GM12878 (cell line): ENCODE measurements around the gene ATP6V1A. TPM values are rescaled to one million over a fixed set of nuclear protein-coding genes. Genes with fewer than 3 reads are reported as not detected.

Experiments used
- ATAC-seq: fragments of 200-7000 bp; cut with Tn5 transposase; 3 replicates; pipeline ENCODE4 v1.9.1; 2020; ENCODE audit warnings: mild to moderate bottlenecking, moderate library complexity
- BruUV-seq: library from RNA; stranded (reverse); fragments of 400-500 nt; replicated peaks from 2 replicates; lab custom pipeline; 2021; lab: Mats Ljungman, UMichigan
- CTCF ChIA-PET: fragments of 300-600 bp; sonication (Branson Sonifier 250); formaldehyde crosslinking; extraction: SDS; loops from one replicate; lab custom pipeline; 2021; ENCODE audit warnings: inconsistent platforms; lab: Yijun Ruan, JAX
- POLR2A ChIA-PET: fragments of 350-600 bp; formaldehyde crosslinking; extraction: SDS; loops from one replicate; lab custom pipeline; 2021; ENCODE audit warnings: inconsistent platforms; lab: Charles Lee
- RAD21 ChIA-PET: fragments of 300-600 bp; sonication (Branson Sonifier 250); formaldehyde crosslinking; loops from one replicate; lab custom pipeline; 2023; ENCODE audit warnings: antibody characterized with exemption; ENCODE audit not compliant: unreplicated experiment; lab: Charles Lee
- SMC1A ChIA-PET: fragments of 300-600 bp; sonication (Branson Sonifier 250); formaldehyde crosslinking; loops from one replicate; lab custom pipeline; 2023; ENCODE audit not compliant: unreplicated experiment, uncharacterized antibody; lab: Charles Lee
- DNase-seq: peaks from one replicate; pipeline ENCODE4 v3.0.0-alpha.2; 2011; ENCODE audit warnings: low read depth, low spot score
- FAIRE-seq: peaks from 3 replicates; lab custom pipeline; 2011; peaks lifted over from hg19 to GRCh38; lab: Jason Lieb, UNC
- H2AFZ ChIP-seq: 2 replicates; pipeline ENCODE4 v1.6.0; 2011; ENCODE audit warnings: low read depth, low read length, control low read depth; ENCODE audit not compliant: control insufficient read depth
- H3K27ac ChIP-seq: 2 replicates; pipeline ENCODE4 v1.5.1; 2011; ENCODE audit warnings: control low read depth; ENCODE audit not compliant: control insufficient read depth, insufficient read depth
- H3K27me3 ChIP-seq, 2 experiments: replicated peaks in 1 of 2; 2 replicates each; pipeline versions ENCODE4 v1.6.0 to v1.6.1; 2011; ENCODE audit warnings: low read length in 1 of 2; ENCODE audit not compliant: control insufficient read depth in 2 of 2, insufficient read depth in 2 of 2
- H3K36me3 ChIP-seq, 2 experiments: 2 replicates each; pipeline ENCODE4 v1.5.1; 2011; ENCODE audit warnings: low read length in 1 of 2; ENCODE audit not compliant: control insufficient read depth in 2 of 2, insufficient read depth in 2 of 2
- H3K4me1 ChIP-seq: 2 replicates; pipeline ENCODE4 v1.6.1; 2011; ENCODE audit warnings: mild to moderate bottlenecking, low read length, moderate library complexity, mixed read lengths; ENCODE audit not compliant: control insufficient read depth, insufficient read depth
- H3K4me2 ChIP-seq: 2 replicates; pipeline ENCODE4 v1.6.0; 2011; ENCODE audit warnings: control low read depth; ENCODE audit not compliant: control insufficient read depth, insufficient read depth
- H3K4me3 ChIP-seq: fragments of 200-600 bp; sonication (generic); 2 replicates; pipeline ENCODE4 v1.5.1; 2016
- H3K79me2 ChIP-seq: 2 replicates; pipeline ENCODE4 v1.6.0; 2011; ENCODE audit warnings: low read length; ENCODE audit not compliant: control insufficient read depth, insufficient read depth
- H3K9ac ChIP-seq: 2 replicates; pipeline ENCODE4 v1.8.0; 2011; ENCODE audit warnings: low read length, control low read depth, mixed read lengths; ENCODE audit not compliant: control insufficient read depth, insufficient read depth
- H3K9me3 ChIP-seq: replicated peaks from 3 replicates; pipeline ENCODE4 v1.5.1; 2011; ENCODE audit warnings: mild to moderate bottlenecking, low read length; ENCODE audit not compliant: control insufficient read depth, insufficient read depth
- H4K20me1 ChIP-seq: 2 replicates; pipeline ENCODE4 v1.6.0; 2011; ENCODE audit not compliant: control insufficient read depth, insufficient read depth
- E4F1 ChIP-seq: fragments of 450-650 bp; IDR thresholded peaks from 2 replicates; pipeline ENCODE4 v1.6.1; 2018; ENCODE audit warnings: borderline replicate concordance, mild to moderate bottlenecking; ENCODE audit not compliant: partially characterized antibody
- EED ChIP-seq: sonication (generic); IDR thresholded peaks from 2 replicates; pipeline ENCODE4 v1.6.1; 2016; ENCODE audit warnings: antibody characterized with exemption, low read depth
- ESRRA ChIP-seq: IDR thresholded peaks from 2 replicates; pipeline ENCODE4 v1.6.1; 2012; ENCODE audit warnings: mild to moderate bottlenecking, low read length, improper control_type of control experiment
- HDAC6 ChIP-seq: fragments of 200-600 bp; sonication (generic); IDR thresholded peaks from one replicate; pipeline ENCODE4 v1.8.0; 2017; ENCODE audit warnings: antibody characterized with exemption; ENCODE audit not compliant: unreplicated experiment
- IRF3 ChIP-seq: fragments of 450-650 bp; IDR thresholded peaks from 2 replicates; pipeline ENCODE4 v1.6.1; 2014; ENCODE audit warnings: mild to moderate bottlenecking
- RB1 ChIP-seq: fragments of 450-650 bp; formaldehyde crosslinking; IDR thresholded peaks from 2 replicates; pipeline ENCODE4 v1.6.1; 2017; ENCODE audit warnings: mild to moderate bottlenecking, borderline replicate concordance
- SIX5 ChIP-seq: IDR thresholded peaks from 2 replicates; pipeline ENCODE4 v1.6.1; 2011; ENCODE audit warnings: mild to moderate bottlenecking, low read depth, low read length, moderate library complexity; ENCODE audit not compliant: severe bottlenecking
- SREBF1 ChIP-seq: IDR thresholded peaks from 2 replicates; pipeline ENCODE4 v1.6.1; 2012; ENCODE audit warnings: mild to moderate bottlenecking, low read length
- SREBF2 ChIP-seq: IDR thresholded peaks from 2 replicates; pipeline ENCODE4 v1.6.1; 2012; ENCODE audit warnings: mild to moderate bottlenecking, low read length
- SRF ChIP-seq, 2 experiments: IDR thresholded peaks; 2 replicates each; pipeline ENCODE4 v1.6.1; 2011; ENCODE audit warnings: low read depth in 2 of 2, low read length in 2 of 2, mild to moderate bottlenecking in 1 of 2, moderate library complexity in 1 of 2
- USF1 ChIP-seq: IDR thresholded peaks from 2 replicates; pipeline ENCODE4 v1.6.1; 2011; ENCODE audit warnings: borderline replicate concordance, low read depth, mild to moderate bottlenecking, moderate library complexity, mixed read lengths, low read length; ENCODE audit not compliant: insufficient read depth; ENCODE audit errors: extremely low read length
- ZNF687 ChIP-seq: fragments of 450-650 bp; IDR thresholded peaks from 2 replicates; pipeline ENCODE4 v1.6.1; 2017; ENCODE audit warnings: mild to moderate bottlenecking, moderate library complexity
- WGBS: methylation state at CpG from one replicate; pipeline ENCODE4 v1.1.6; 2016; ENCODE audit warnings: low lambda C conversion rate; ENCODE audit not compliant: insufficient replicate concordance, insufficient coverage; ENCODE audit errors: missing lambda C conversion rate; 5-methylcytosine and 5-hydroxymethylcytosine counted together
- in situ Hi-C: fragments of 300-500 bp; cut with MboI; formaldehyde crosslinking; loops from 9 replicates; pipeline ENCODE4 v1.14.3; 2018; ENCODE audit warnings: mixed read lengths
- intact Hi-C: fragments of 100-400 bp; cut with micrococcal nuclease; formaldehyde crosslinking; loops from one replicate; pipeline ENCODE4 v1.14.2; 2022; ENCODE audit not compliant: unreplicated experiment
- polyA plus RNA-seq, 11 experiments: library from polyadenylated mRNA; depleted of rRNA in 4 of 11; unstranded in 6 of 11; stranded (reverse) in 5 of 11; fragments of >200 nt; fragmentation: Nextera tagmentation in 4 of 11; fragmentation: Illumina TruSeq in 1 of 11; extraction: Ambion mirVana in 4 of 11; extraction: Trizol in 1 of 11; gene quantifications; 1 replicate in 1 of 11; 2 replicates in 10 of 11; pipeline versions ENCODE4 v1.2.1 to v1.2.3, GENCODE V29; 2011 to 2016; ENCODE audit warnings: inconsistent platforms in 2 of 11, missing spikeins in 2 of 11, low read depth in 1 of 11
- total RNA-seq, 4 experiments: library from RNA; depleted of rRNA in 3 of 4; stranded (reverse); fragments of >200 nt in 3 of 4; fragmentation: Illumina TruSeq in 1 of 4; extraction: Trizol in 1 of 4; gene quantifications; 2 replicates each; pipeline versions ENCODE4 v1.2.1 to v1.2.3, GENCODE V29; 2013 to 2021

Gene ATP6V1A
- total and polyA plus RNA-seq, 10 of the 15 experiments (the other 5 are each of a cell fraction or from before 2014, with no cell fraction given), result 22.4 to 65.8 (median 47.7) TPM

- ChIA-PET POLR2A (interaction anchor here (0.6 to 0.7 kb wide), 2 partner anchors 150 to 1134 kb away, joined by 3 read pairs; no protein-coding TSS in a partner anchor), CTCF (interaction anchor here (0.7 kb wide), 1 partner anchor 83 kb away, joined by 3 read pairs; no protein-coding TSS in a partner anchor), SMC1A (interaction anchor here (0.9 to 1.1 kb wide), 2 partner anchors 9 to 15 kb away, joined by 3 read pairs; no protein-coding TSS in a partner anchor), RAD21 (no interaction called here)
- no peak for DNase-seq
- Histone ChIP-seq H3K4me1 (peaks cover 10% of the 10 kb centered on the region; the same call in 1 of the 2 replicates), H3K36me3 (no peaks in the 10 kb centered on the region), H3K9me3 (peaks cover 2% of the 10 kb centered on the region; the same call in 1 of the 3 replicates), H3K4me3 (no peak overlapping the region), H2AFZ (no peak overlapping the region), H3K9ac (no peak overlapping the region), H4K20me1 (no peaks in the 10 kb centered on the region), H3K27me3 (no peaks in the 10 kb centered on the region), H3K4me2 (no peak overlapping the region), H3K79me2 (peaks cover 23% of the 10 kb centered on the region), H3K27ac (no peak overlapping the region)
- FAIRE-seq, result no peak
- intact Hi-C loops (no loop called here), in situ Hi-C loops (no loop called here)
- WGBS, result 78% methylated on average over 4 of the region's 4 CpGs
- ATAC-seq, result no peak
- no TSS peak for BruUV-seq
- TF ChIP-seq HDAC6, result no peak
- TF ChIP-seq ZNF687, result no peak
- TF ChIP-seq USF1, result no peak
- no peak for TF ChIP-seq SREBF2
- TF ChIP-seq E4F1, result no peak
- TF ChIP-seq EED, result no peak
- TF ChIP-seq SIX5, result no peak
- TF ChIP-seq IRF3, result no peak
- TF ChIP-seq SREBF1, result no peak
- TF ChIP-seq SRF (IDR thresholded peaks at IDR 0.05; ENCODE audit: low read depth in 2 of 2, low read length in 2 of 2), result no peak
- TF ChIP-seq ESRRA, result no peak
- no peak for TF ChIP-seq RB1
These were observed 6.6 kb downstream of the ATP6V1A start for GRCh38 chr3:113753376-113753985.
